Liver (tissue), 3 donors: ENCODE measurements around the gene KRTAP29-1.

Experiments used
- ATF3 ChIP-seq: IDR thresholded peaks from 2 replicates; pipeline ENCODE4 v1.6.1; 2016; ENCODE audit warnings: antibody characterized with exemption
- CTCF ChIP-seq: fragments of 150-350 bp; IDR thresholded peaks from 2 replicates; pipeline ENCODE4 v1.5.1; 2017; ENCODE audit warnings: improper control_type of control experiment, low read depth, low read length; ENCODE audit not compliant: missing input control
- EGR1 ChIP-seq, 2 donors: IDR thresholded peaks; 2 replicates each; pipeline ENCODE4 v1.6.1; 2016 to 2018; ENCODE audit warnings: antibody characterized with exemption in 2 of 2, low read depth in 2 of 2
- FOXA1 ChIP-seq: IDR thresholded peaks from 2 replicates; pipeline ENCODE4 v1.6.1; 2016; ENCODE audit warnings: antibody characterized with exemption
- HNF4A ChIP-seq, 2 donors: conservative IDR thresholded peaks; 2 replicates each; pipeline ENCODE4 v1.6.1; 2016; ENCODE audit warnings: antibody characterized with exemption in 2 of 2, mild to moderate bottlenecking in 2 of 2
- JUND ChIP-seq, 2 donors: IDR thresholded peaks; 2 replicates each; pipeline ENCODE4 v1.6.1; 2016; ENCODE audit warnings: antibody characterized with exemption in 2 of 2
- MAX ChIP-seq: IDR thresholded peaks from 2 replicates; pipeline ENCODE4 v1.6.1; 2016; ENCODE audit warnings: antibody characterized with exemption
- RAD21 ChIP-seq, 2 donors: IDR thresholded peaks; 2 replicates each; pipeline ENCODE4 v1.6.1; 2016; ENCODE audit warnings: antibody characterized with exemption in 2 of 2, mild to moderate bottlenecking in 2 of 2
- REST ChIP-seq: IDR thresholded peaks from 2 replicates; pipeline ENCODE4 v1.6.1; 2016; ENCODE audit warnings: antibody characterized with exemption, mild to moderate bottlenecking
- SP1 ChIP-seq: IDR thresholded peaks from 2 replicates; pipeline ENCODE4 v1.6.1; 2018; ENCODE audit warnings: antibody characterized with exemption, mild to moderate bottlenecking
- YY1 ChIP-seq: IDR thresholded peaks from 2 replicates; pipeline ENCODE4 v1.6.1; 2016; ENCODE audit warnings: antibody characterized with exemption, mild to moderate bottlenecking
- ZBTB33 ChIP-seq: IDR thresholded peaks from 2 replicates; pipeline ENCODE4 v1.6.1; 2016; ENCODE audit warnings: antibody characterized with exemption
- donor health status: healthy.
- donor health status: healthy.

- no peak for TF ChIP-seq CTCF
- no peak for TF ChIP-seq SP1
- TF ChIP-seq EGR1 (IDR thresholded peaks at IDR 0.05; ENCODE audit: low read depth in 2 of 2), result no peak
- TF ChIP-seq YY1, result no peak
- TF ChIP-seq JUND (IDR thresholded peaks at IDR 0.05), result no peak
- no peak for TF ChIP-seq HNF4A (conservative IDR thresholded peaks at IDR 0.05)
- TF ChIP-seq MAX, result no peak
- TF ChIP-seq RAD21 (IDR thresholded peaks at IDR 0.05), result no peak
- TF ChIP-seq FOXA1, result no peak
- TF ChIP-seq REST, result no peak
- TF ChIP-seq ZBTB33, result no peak
- TF ChIP-seq ATF3, result no peak
Measured at GRCh38 chr17:41294016-41294415, 8.6 kb downstream of the KRTAP29-1 start.
